HTERT RPE-1 (cell line): ENCODE data around the gene MPDZ.

Source experiments
- in situ Hi-C: fragments of 300-500 bp; cut with MboI; formaldehyde crosslinking; loops from 4 replicates; pipeline ENCODE4 v1.14.3; 2020; ENCODE audit warnings: low sequenced_read_pairs

The MPDZ gene

GRCh38 chr9:13090628-13091027, 188.9 kb downstream of the MPDZ start:
- in situ Hi-C loops, result no loop called here

GRCh38 chr9:13089666-13090065, 189.8 kb downstream of the MPDZ start:
- in situ Hi-C loops, result no loop called here

GRCh38 chr9:13088720-13089427, 190.6 kb downstream of the MPDZ start:
- in situ Hi-C loops, result no loop called here

GRCh38 chr9:13083963-13084528, 195.4 kb downstream of the MPDZ start:
- in situ Hi-C loops, result no loop called here

- in situ Hi-C loops, result no loop called here
Observed at GRCh38 chr9:13083366-13083765, 196.1 kb downstream of the MPDZ start.

GRCh38 chr9:13082796-13083195, 196.7 kb downstream of the MPDZ start:
- in situ Hi-C loops, result no loop called here

- in situ Hi-C loops, result no loop called here
Observed at GRCh38 chr9:13078164-13078563, 201.3 kb downstream of the MPDZ start.

- in situ Hi-C loops, result no loop called here
Observed at GRCh38 chr9:13076616-13077015, 202.9 kb downstream of the MPDZ start.

GRCh38 chr9:13071921-13072320, 207.6 kb downstream of the MPDZ start:
- in situ Hi-C loops, result no loop called here

GRCh38 chr9:13070612-13071595, 208.6 kb downstream of the MPDZ start:
- in situ Hi-C loops, result no loop called here

- in situ Hi-C loops, result no loop called here
Observed at GRCh38 chr9:13069498-13069897, 210.0 kb downstream of the MPDZ start.

- in situ Hi-C loops, result no loop called here
Observed at GRCh38 chr9:13064676-13065075, 214.8 kb downstream of the MPDZ start.

- in situ Hi-C loops, result no loop called here
Observed at GRCh38 chr9:13063880-13064459, 215.5 kb downstream of the MPDZ start.

- in situ Hi-C loops, result no loop called here
Observed at GRCh38 chr9:13061390-13061789, 218.1 kb downstream of the MPDZ start.
